Measurements from ENCODE around the gene UHRF2.

DNA sequence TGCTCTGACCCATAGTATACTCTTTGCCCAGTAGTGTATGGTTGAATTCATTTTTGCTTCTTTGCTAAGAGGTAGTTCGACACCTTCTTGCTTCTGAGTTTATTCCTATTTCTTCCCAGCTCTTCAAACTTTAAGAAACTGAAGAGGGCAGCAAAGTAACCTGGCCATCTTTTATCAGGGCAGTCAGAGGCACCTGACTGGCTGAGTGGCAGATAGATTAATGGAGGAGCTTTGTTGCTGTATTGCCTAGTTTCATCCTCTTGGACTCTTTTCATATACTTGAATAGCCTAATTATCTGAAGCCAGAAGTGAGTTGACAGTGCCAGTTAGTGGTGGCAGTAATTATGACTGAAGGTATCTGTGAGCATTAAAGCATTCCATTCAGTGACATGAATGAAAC lies 82.5 kb downstream of the UHRF2 start:
- TF ChIP-seq, protein P1, sequence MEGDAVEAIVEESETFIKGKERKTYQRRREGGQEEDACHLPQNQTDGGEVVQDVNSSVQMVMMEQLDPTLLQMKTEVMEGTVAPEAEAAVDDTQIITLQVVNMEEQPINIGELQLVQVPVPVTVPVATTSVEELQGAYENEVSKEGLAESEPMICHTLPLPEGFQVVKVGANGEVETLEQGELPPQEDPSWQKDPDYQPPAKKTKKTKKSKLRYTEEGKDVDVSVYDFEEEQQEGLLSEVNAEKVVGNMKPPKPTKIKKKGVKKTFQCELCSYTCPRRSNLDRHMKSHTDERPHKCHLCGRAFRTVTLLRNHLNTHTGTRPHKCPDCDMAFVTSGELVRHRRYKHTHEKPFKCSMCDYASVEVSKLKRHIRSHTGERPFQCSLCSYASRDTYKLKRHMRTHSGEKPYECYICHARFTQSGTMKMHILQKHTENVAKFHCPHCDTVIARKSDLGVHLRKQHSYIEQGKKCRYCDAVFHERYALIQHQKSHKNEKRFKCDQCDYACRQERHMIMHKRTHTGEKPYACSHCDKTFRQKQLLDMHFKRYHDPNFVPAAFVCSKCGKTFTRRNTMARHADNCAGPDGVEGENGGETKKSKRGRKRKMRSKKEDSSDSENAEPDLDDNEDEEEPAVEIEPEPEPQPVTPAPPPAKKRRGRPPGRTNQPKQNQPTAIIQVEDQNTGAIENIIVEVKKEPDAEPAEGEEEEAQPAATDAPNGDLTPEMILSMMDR (IDR thresholded peaks at IDR 0.05), result no peak
- TF ChIP-seq ZFX (IDR thresholded peaks at IDR 0.05; ENCODE audit: borderline replicate concordance), result no peak
